GM19351 (cell line): ENCODE measurements around the gene GABRB2.

ENCODE experiments used
- ATAC-seq: cut with Tn5 transposase; IDR thresholded peaks from one replicate; pipeline ENCODE4 v1.9.1; 2021; ENCODE audit warnings: mild to moderate bottlenecking, moderate library complexity; ENCODE audit not compliant: unreplicated experiment

The GABRB2 gene

GRCh38 chr5:161391724-161392123, 154.8 kb downstream of the GABRB2 start:
- no peak for ATAC-seq

DNA sequence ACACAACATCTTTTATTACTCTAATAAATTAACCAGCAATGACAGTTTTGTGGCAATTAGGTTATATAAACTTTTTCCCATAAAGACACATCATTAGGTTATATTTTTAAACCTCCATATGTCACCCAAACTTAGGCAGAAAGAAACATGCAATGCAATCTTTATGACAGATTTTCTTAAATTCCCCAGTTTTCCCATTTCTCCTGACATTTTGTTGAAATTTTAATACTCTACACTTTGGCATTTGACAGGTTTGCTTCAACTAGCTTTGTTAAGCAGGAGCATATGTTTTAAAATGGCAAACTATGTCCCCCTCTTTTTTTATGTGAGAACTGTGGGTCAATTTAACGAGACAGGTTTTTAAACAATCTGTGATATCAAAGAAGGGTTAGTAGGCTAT, 155.5 kb downstream of the GABRB2 start:
- ATAC-seq: no peak

DNA sequence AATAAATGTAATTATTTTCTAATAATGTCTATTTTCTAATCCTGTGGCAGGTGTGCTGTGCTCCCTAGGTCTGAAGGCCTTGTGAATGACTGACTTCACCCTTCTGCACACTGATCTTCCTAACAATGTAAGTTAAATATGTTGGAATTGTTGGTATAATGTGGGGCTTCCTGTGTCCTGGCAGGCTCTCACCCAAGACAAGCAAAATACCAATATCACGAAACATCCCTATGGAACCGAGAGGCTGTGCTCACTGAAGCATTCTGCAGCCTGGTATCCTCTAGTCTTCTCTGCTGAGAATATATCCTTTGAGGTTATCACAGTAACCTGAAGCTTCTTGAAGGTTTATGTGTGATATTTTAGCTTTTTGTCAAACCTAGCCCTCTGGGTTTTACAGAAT, 159.4 kb downstream of the GABRB2 start:
- no peak for ATAC-seq

DNA sequence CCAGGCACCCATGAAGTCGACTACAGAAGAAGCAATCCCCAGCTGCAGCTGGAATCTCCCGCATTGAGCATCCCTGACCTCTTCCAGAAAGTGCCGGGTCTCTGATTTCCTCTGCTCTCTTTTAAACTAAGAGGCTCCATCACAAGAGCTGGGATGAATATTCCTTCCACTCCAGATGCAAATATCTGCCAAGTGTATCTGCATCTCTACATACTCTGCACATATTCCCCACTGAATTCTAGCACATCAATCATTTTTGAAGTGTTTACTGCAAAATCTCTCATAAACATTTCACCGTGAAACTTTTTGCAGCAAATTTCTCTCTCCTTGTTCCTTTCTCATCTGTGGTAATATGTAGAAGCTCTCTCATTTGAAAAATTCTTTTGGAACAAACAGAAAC, 161.5 kb downstream of the GABRB2 start:
- no peak for ATAC-seq

DNA sequence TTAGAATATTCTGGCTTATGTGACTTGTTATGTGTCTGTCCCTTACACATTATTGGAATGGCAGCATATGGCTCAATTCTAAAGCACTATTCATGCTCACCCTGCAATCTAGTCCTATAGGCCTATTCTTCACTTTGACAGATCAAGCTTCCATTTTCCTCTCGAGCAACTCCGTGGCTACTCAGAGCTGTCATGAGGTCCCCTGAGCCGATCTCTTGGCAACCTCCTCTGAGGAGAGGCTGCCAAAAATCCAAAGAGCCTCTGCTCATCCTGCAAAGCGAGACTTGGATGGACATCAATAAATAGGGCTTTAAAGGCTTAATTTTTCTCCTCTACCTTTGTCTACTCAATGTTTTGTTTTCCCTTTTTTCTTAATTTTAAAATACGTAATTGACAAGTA, 163.8 kb downstream of the GABRB2 start:
- ATAC-seq: no peak

DNA sequence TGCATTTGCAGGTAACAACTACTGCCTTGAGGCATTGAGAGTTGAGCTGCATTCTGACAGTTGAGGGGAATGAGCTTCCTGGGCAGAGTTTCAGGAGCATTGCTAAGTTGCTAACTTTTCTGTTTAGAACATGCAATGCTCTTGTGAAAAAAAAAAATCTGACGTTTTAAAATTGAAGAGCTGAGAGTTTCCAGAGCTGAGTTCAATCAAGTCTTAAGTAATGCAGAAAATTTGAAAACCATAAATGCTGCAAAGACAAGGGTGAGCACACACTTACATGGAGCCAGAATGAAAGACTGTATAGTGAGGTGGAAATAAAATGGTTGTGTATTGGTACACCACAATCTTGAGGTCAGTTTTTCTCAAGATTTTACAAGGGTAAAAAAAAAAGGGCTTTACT, 166.0 kb downstream of the GABRB2 start:
- ATAC-seq: no peak

GRCh38 chr5:161378701-161379100, 167.8 kb downstream of the GABRB2 start:
- no peak for ATAC-seq

DNA sequence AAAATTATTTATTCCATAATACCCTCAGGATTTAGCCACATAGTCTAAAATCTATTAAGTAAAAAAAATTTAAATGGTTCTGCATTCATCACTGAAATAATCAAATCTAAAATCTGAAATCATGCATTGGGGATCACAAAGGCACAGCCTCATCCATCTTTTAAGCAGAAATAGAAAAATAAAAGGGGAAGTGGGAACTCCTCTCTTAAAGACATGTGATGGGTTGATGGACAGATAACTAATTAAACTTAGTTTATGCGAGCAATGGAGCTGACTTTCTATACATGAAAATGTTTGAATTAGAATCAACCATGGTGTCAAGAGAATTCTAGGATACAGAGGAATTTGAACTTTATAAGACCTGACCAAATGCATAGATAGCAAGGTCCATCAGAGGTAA, 170.5 kb downstream of the GABRB2 start:
- ATAC-seq: no peak

GRCh38 chr5:161373345-161373707, 173.2 kb downstream of the GABRB2 start:
- ATAC-seq: peak; percentile 49

DNA sequence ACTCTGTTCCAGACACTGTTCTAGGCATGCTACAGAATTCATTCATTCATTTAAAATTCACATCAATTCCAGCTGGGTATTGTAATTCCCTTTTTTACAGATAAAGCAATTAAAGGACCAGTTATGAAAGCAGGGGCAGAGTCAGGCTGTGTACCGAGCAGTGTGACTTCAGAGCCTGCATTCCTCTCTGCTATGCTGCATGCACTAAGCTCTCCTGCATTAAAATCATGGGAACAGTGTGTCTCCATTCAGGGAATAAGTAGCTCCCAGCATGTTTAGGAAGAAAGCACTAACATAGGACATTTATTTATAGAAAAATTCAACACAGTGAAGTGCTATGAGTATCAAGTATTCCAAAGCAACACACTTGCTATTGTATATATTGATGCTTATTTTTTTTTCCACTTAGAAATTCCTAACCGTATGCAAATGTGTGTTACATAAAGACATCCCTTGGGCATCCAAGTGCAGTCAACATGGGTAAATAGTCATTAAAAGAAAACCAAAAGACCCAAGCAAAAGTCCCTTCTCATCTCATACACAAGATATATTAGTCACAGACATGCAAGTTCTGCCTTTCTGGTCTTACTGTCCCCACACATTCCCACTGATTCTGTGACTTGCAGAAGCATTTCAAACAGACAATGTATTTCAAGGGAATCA, 173.7 kb downstream of the GABRB2 start:
- peak; percentile 49 for ATAC-seq

DNA sequence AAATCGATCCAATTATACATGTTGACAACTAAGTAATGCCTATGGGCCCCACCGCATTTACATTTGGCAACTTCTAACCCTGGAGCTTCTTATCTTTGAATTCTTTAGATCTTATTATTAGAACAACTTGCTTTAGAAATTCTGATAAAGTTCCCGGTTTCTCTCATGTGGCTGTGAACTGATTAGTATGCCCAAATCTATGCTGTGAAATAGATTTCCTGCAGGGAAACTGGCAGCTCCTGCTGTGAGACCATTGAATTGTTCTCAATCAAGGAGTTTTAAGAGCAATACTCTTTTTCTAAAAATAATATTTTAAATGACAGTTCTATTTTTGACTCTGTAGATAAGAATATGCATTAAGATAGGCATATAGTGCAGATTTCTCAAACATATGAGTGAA, 177.5 kb downstream of the GABRB2 start:
- no peak for ATAC-seq

- ATAC-seq: no peak
These were observed 188.1 kb downstream of the GABRB2 start for GRCh38 chr5:161358446-161358845.

GRCh38 chr5:161344234-161344633, 202.3 kb downstream of the GABRB2 start:
- no peak for ATAC-seq

DNA sequence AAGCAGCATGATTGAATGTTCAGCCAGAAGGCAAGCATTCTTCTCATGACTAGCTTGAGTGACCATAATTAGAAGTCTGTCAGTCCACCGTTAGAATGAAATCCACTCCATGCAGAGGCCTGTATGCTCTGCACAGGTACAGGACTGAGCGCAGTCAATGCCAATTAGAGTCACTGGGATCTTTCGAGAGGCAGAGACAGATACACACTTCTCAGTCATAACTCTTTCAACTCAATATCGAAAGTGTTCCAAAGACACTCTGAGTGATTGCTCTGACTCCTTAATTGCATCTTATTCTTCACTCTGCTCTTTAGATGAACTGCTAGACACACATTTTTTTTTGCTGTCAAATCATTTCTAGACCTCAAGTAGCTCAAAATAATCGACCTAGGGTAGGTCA, 203.6 kb downstream of the GABRB2 start:
- no peak for ATAC-seq

DNA sequence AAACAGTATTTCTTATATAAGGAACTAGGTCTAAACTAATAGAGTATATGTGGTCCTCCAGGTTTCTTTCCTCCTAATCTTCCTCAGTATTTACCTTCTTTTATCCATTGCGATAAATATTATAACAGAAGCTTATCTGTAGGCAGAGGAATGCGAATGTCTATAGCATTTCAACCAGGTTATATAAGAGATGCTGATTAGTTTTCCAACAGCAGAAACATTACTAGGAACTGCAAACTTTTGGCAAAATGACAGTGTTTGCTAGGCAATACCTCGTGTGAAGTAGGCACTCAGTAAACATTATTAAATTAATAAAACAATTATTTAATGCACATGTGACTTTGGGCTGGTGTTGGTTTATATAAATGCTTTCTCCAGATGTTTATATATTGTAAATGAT, 206.5 kb downstream of the GABRB2 start:
- no peak for ATAC-seq

GRCh38 chr5:161333194-161333880, 213.2 kb downstream of the GABRB2 start:
- no peak for ATAC-seq

DNA sequence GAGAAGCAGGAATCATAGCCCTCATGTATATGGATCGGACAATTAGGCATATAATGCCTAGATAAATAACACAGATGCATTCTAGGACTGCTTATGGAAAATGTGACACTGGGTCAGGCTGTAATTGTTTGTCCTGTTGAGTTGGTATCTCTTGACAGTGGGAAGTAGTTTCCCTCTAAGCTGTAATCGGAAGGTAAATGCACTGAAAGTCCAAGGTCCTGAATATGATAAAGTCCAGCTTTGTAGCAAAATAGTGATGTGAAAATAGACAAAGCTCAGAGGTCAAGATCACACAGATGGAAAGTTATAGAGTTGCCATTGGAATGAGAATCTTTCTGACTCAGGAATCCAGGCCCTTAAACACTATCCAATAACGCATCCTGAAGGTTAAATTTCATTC, 214.2 kb downstream of the GABRB2 start:
- ATAC-seq: no peak

GRCh38 chr5:161314033-161314432, 232.5 kb downstream of the GABRB2 start:
- no peak for ATAC-seq

GRCh38 chr5:161312882-161313281, 233.6 kb downstream of the GABRB2 start:
- no peak for ATAC-seq

- peak; percentile 23 for ATAC-seq
These were observed 234.6 kb downstream of the GABRB2 start for GRCh38 chr5:161311965-161312364.

GRCh38 chr5:161311146-161311708, 235.3 kb downstream of the GABRB2 start:
- peak; percentile 92 for ATAC-seq

- no peak for ATAC-seq
These were observed 240.1 kb downstream of the GABRB2 start for GRCh38 chr5:161306351-161306995.
